ENCODE data around the gene HACD4. TPM values are rescaled to one million over a fixed set of nuclear protein-coding genes. Genes with fewer than 3 reads are reported as not detected.
A peak's percentile ranks its signal among the peaks of the same experiment; 100 is the strongest.

The HACD4 gene
- total RNA-seq, 1 experiment from 2014 or later: 1.2 TPM

- CTCF ChIA-PET: interaction anchor here (1.4 kb wide), 1 partner anchor 47 kb away, joined by 6 read pairs; no protein-coding TSS in a partner anchor
Observed at GRCh38 chr9:21031808-21032183, 356 bp upstream of the HACD4 start.

GRCh38 chr9:21030389-21031035 lies 928 bp downstream of the HACD4 start:
- H3K4me3 Mint-ChIP-seq: no peak overlapping the region
- H3K36me3 Mint-ChIP-seq: no peaks in the 10 kb centered on the region
- CTCF ChIA-PET: interaction anchor here (0.6 to 1.4 kb wide), 4 partner anchors 48 to 605 kb away, joined by 4 to 6 read pairs (median 5); no protein-coding TSS in a partner anchor
- DNase-seq (ENCODE audit: low spot score) (no peak), ATAC-seq (peak; percentile 5)
- no peaks in the 10 kb centered on the region for H3K4me1 Mint-ChIP-seq
- H3K9me3 Mint-ChIP-seq: no peaks in the 10 kb centered on the region
- peaks cover 16% of the 10 kb centered on the region for H3K27me3 Mint-ChIP-seq (ENCODE audit: low read depth)
- POLR2A ChIA-PET: no interaction called here
- H3K27ac Mint-ChIP-seq: no peak overlapping the region
- TF ChIP-seq, protein P1, sequence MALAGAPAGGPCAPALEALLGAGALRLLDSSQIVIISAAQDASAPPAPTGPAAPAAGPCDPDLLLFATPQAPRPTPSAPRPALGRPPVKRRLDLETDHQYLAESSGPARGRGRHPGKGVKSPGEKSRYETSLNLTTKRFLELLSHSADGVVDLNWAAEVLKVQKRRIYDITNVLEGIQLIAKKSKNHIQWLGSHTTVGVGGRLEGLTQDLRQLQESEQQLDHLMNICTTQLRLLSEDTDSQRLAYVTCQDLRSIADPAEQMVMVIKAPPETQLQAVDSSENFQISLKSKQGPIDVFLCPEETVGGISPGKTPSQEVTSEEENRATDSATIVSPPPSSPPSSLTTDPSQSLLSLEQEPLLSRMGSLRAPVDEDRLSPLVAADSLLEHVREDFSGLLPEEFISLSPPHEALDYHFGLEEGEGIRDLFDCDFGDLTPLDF (CRISPR knock-in tag; IDR thresholded peaks at IDR 0.05): no peak
- TF ChIP-seq FOXJ3 (CRISPR knock-in tag; IDR thresholded peaks at IDR 0.05; ENCODE audit: borderline replicate concordance) (no peak), TEAD1 (CRISPR knock-in tag; IDR thresholded peaks at IDR 0.05) (no peak), USF2 (CRISPR knock-in tag; IDR thresholded peaks at IDR 0.05) (no peak), TP53 (CRISPR knock-in tag; IDR thresholded peaks at IDR 0.05) (no peak), ZNF263 (CRISPR knock-in tag; IDR thresholded peaks at IDR 0.05; ENCODE audit: low read depth) (no peak), E2F5 (CRISPR knock-in tag; IDR thresholded peaks at IDR 0.05) (no peak), PRDM15 (CRISPR knock-in tag; IDR thresholded peaks at IDR 0.05) (no peak), ZNF512 (CRISPR knock-in tag; IDR thresholded peaks at IDR 0.05; ENCODE audit: borderline replicate concordance) (no peak), NR1H2 (CRISPR knock-in tag; IDR thresholded peaks at IDR 0.05) (no peak), MXD4 (CRISPR knock-in tag; IDR thresholded peaks at IDR 0.05; ENCODE audit: borderline replicate concordance) (no peak)
- TF ChIP-seq, protein P2, sequence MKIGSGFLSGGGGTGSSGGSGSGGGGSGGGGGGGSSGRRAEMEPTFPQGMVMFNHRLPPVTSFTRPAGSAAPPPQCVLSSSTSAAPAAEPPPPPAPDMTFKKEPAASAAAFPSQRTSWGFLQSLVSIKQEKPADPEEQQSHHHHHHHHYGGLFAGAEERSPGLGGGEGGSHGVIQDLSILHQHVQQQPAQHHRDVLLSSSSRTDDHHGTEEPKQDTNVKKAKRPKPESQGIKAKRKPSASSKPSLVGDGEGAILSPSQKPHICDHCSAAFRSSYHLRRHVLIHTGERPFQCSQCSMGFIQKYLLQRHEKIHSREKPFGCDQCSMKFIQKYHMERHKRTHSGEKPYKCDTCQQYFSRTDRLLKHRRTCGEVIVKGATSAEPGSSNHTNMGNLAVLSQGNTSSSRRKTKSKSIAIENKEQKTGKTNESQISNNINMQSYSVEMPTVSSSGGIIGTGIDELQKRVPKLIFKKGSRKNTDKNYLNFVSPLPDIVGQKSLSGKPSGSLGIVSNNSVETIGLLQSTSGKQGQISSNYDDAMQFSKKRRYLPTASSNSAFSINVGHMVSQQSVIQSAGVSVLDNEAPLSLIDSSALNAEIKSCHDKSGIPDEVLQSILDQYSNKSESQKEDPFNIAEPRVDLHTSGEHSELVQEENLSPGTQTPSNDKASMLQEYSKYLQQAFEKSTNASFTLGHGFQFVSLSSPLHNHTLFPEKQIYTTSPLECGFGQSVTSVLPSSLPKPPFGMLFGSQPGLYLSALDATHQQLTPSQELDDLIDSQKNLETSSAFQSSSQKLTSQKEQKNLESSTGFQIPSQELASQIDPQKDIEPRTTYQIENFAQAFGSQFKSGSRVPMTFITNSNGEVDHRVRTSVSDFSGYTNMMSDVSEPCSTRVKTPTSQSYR (CRISPR knock-in tag; IDR thresholded peaks at IDR 0.05): no peak
- TF ChIP-seq, protein P3, sequence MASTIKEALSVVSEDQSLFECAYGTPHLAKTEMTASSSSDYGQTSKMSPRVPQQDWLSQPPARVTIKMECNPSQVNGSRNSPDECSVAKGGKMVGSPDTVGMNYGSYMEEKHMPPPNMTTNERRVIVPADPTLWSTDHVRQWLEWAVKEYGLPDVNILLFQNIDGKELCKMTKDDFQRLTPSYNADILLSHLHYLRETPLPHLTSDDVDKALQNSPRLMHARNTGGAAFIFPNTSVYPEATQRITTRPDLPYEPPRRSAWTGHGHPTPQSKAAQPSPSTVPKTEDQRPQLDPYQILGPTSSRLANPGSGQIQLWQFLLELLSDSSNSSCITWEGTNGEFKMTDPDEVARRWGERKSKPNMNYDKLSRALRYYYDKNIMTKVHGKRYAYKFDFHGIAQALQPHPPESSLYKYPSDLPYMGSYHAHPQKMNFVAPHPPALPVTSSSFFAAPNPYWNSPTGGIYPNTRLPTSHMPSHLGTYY (CRISPR knock-in tag; IDR thresholded peaks at IDR 0.05): no peak

More at GRCh38 chr9:21031808-21032183, 356 bp upstream of the HACD4 start:
- Mint-ChIP-seq H3K27me3 (ENCODE audit: low read depth) (peaks cover 25% of the 10 kb centered on the region), H3K9me3 (no peaks in the 10 kb centered on the region), H3K4me1 (no peaks in the 10 kb centered on the region), H3K4me3 (peak overlapping the region; percentile 54), H3K36me3 (no peaks in the 10 kb centered on the region), H3K27ac (no peak overlapping the region)
- POLR2A ChIA-PET: interaction anchor here (0.6 kb wide), 1 partner anchor 11 kb away, joined by 3 read pairs; no protein-coding TSS in a partner anchor
- no peak for DNase-seq (ENCODE audit: low spot score)
- TF ChIP-seq SP1 (CRISPR knock-in tag; conservative IDR thresholded peaks at IDR 0.05) (0 out of 2 replicates have a peak, but pooled peaks have one; percentile 14), ATF2 (CRISPR knock-in tag; IDR thresholded peaks at IDR 0.05; ENCODE audit: borderline replicate concordance, low read depth) (no peak), GRHL2 (CRISPR knock-in tag; IDR thresholded peaks at IDR 0.05; ENCODE audit: insufficient replicate concordance, severe bottlenecking) (no peak), MXD4 (CRISPR knock-in tag; IDR thresholded peaks at IDR 0.05; ENCODE audit: borderline replicate concordance) (no peak), RORB (CRISPR knock-in tag; IDR thresholded peaks at IDR 0.05) (no peak), ATF1 (CRISPR knock-in tag; IDR thresholded peaks at IDR 0.05) (no peak), HMGA2 (CRISPR knock-in tag; IDR thresholded peaks at IDR 0.05) (no peak), FOXK1 (CRISPR knock-in tag; IDR thresholded peaks at IDR 0.05) (no peak), SMAD3 (CRISPR knock-in tag; IDR thresholded peaks at IDR 0.05; ENCODE audit: borderline replicate concordance) (0 out of 2 replicates have a peak, but pooled peaks have one; percentile 15), GTF2I (CRISPR knock-in tag; conservative IDR thresholded peaks at IDR 0.05) (no peak)
- ATAC-seq: no peak

All from WTC11 (cell line).